IMR-90 (cell line): ENCODE data around the gene KRT77. TPM values are rescaled to one million over a fixed set of nuclear protein-coding genes. Genes with fewer than 3 reads are reported as not detected.

Experiments used
- ATAC-seq: fragments of 200-7000 bp; cut with Tn5 transposase; 2 replicates; pipeline ENCODE4 v1.9.1; 2020; ENCODE audit warnings: low read depth, mild to moderate bottlenecking, moderate library complexity
- BruUV-seq: library from RNA; stranded (reverse); fragments of 400-500 nt; replicated peaks from 2 replicates; lab custom pipeline; 2021; lab: Mats Ljungman, UMichigan
- CTCF ChIA-PET: fragments of 300-600 bp; formaldehyde crosslinking; extraction: SDS; loops from one replicate; lab custom pipeline; 2021; ENCODE audit warnings: antibody characterized with exemption; lab: Yijun Ruan, JAX
- POLR2A ChIA-PET: fragments of 300-600 bp; sonication (Branson Sonifier 250); formaldehyde crosslinking; loops from one replicate; lab custom pipeline; 2022; ENCODE audit warnings: antibody characterized with exemption; ENCODE audit not compliant: unreplicated experiment; lab: Charles Lee
- DNase-seq: peaks from one replicate; pipeline ENCODE4 v3.0.0; 2013
- H2AFZ ChIP-seq: replicated peaks from 2 replicates; pipeline ENCODE3; 2013; ENCODE audit warnings: low read length, mild to moderate bottlenecking; ENCODE audit not compliant: poor library complexity
- H2AK5ac ChIP-seq: 2 replicates; pipeline ENCODE4 v1.6.1; 2013; ENCODE audit warnings: low read depth, low read length, inconsistent platforms
- H2AK9ac ChIP-seq: replicated peaks from 2 replicates; pipeline ENCODE3; 2013; ENCODE audit warnings: mild to moderate bottlenecking, low read depth, low read length, moderate library complexity; ENCODE audit not compliant: poor library complexity
- H2BK120ac ChIP-seq: 2 replicates; pipeline ENCODE4 v1.6.1; 2013; ENCODE audit warnings: low read depth, low read length, inconsistent platforms
- H2BK15ac ChIP-seq: 3 replicates; pipeline ENCODE4 v1.6.1; 2013; ENCODE audit warnings: low read depth, low read length, inconsistent platforms
- H2BK20ac ChIP-seq: 2 replicates; pipeline ENCODE4 v1.6.1; 2013; ENCODE audit warnings: low read depth, mild to moderate bottlenecking, inconsistent platforms, low read length, moderate library complexity
- H2BK5ac ChIP-seq: 2 replicates; pipeline ENCODE4 v1.6.1; 2013; ENCODE audit warnings: mild to moderate bottlenecking, low read depth, low read length, inconsistent platforms; ENCODE audit not compliant: poor library complexity, severe bottlenecking
- H3K14ac ChIP-seq: replicated peaks from 2 replicates; pipeline ENCODE4 v1.6.1; 2013; ENCODE audit warnings: low read depth, low read length, inconsistent platforms
- H3K18ac ChIP-seq: 2 replicates; pipeline ENCODE4 v1.6.1; 2013; ENCODE audit warnings: low read depth, low read length, control low read depth
- H3K23ac ChIP-seq: 2 replicates; pipeline ENCODE4 v1.6.1; 2013; ENCODE audit warnings: low read depth, low read length, inconsistent platforms
- H3K27ac ChIP-seq: 2 replicates; pipeline ENCODE4 v1.5.1; 2013; ENCODE audit warnings: mild to moderate bottlenecking, control low read depth, low read length; ENCODE audit not compliant: insufficient read depth
- H3K27me3 ChIP-seq: 2 replicates; pipeline ENCODE4 v1.6.1; 2013; ENCODE audit warnings: low read length; ENCODE audit not compliant: control insufficient read depth, insufficient read depth
- H3K36me3 ChIP-seq: 2 replicates; pipeline ENCODE4 v1.6.1; 2013; ENCODE audit warnings: low read length, mixed read lengths; ENCODE audit not compliant: control insufficient read depth, insufficient read depth
- H3K4ac ChIP-seq: 2 replicates; pipeline ENCODE4 v1.6.1; 2013; ENCODE audit warnings: low read depth, low read length, inconsistent platforms
- H3K4me1 ChIP-seq: 2 replicates; pipeline ENCODE4 v1.6.1; 2013; ENCODE audit warnings: low read length, mixed read lengths; ENCODE audit not compliant: control insufficient read depth, insufficient read depth
- H3K4me2 ChIP-seq: 2 replicates; pipeline ENCODE4 v1.6.1; 2013; ENCODE audit warnings: low read depth, mild to moderate bottlenecking, control low read depth, low read length, moderate library complexity
- H3K4me3 ChIP-seq: 2 replicates; pipeline ENCODE4 v1.5.1; 2013; ENCODE audit warnings: low read depth, mild to moderate bottlenecking, control low read depth, low read length, moderate library complexity; ENCODE audit not compliant: insufficient read depth
- H3K56ac ChIP-seq: 2 replicates; pipeline ENCODE4 v1.6.1; 2013; ENCODE audit warnings: low read length, inconsistent platforms; ENCODE audit not compliant: insufficient read depth; ENCODE audit errors: extremely low read depth
- H3K79me1 ChIP-seq, 2 experiments: 2 replicates each; pipeline ENCODE4 v1.6.1; 2013; ENCODE audit warnings: low read length in 2 of 2, inconsistent platforms in 1 of 2, low read depth in 1 of 2
- H3K9ac ChIP-seq: 2 replicates; pipeline ENCODE4 v1.6.1; 2013; ENCODE audit warnings: low read depth, low read length, control low read depth
- H3K9me1 ChIP-seq: 2 replicates; pipeline ENCODE4 v1.6.1; 2013; ENCODE audit warnings: low read length, inconsistent platforms; ENCODE audit not compliant: insufficient read depth
- H3K9me3 ChIP-seq: 2 replicates; pipeline ENCODE4 v1.6.1; 2013; ENCODE audit warnings: low read length; ENCODE audit not compliant: control insufficient read depth, insufficient read depth
- H4K20me1 ChIP-seq: 2 replicates; pipeline ENCODE4 v1.6.1; 2013; ENCODE audit warnings: low read length, inconsistent platforms; ENCODE audit not compliant: insufficient read depth
- H4K5ac ChIP-seq: 2 replicates; pipeline ENCODE4 v1.6.1; 2013; ENCODE audit warnings: mild to moderate bottlenecking, low read depth, low read length, control low read depth
- H4K8ac ChIP-seq, 2 experiments: 2 replicates each; pipeline ENCODE4 v1.6.1; 2013; ENCODE audit warnings: low read depth in 2 of 2, low read length in 2 of 2, control low read depth in 1 of 2, inconsistent platforms in 1 of 2
- H4K91ac ChIP-seq: 2 replicates; pipeline ENCODE4 v1.6.1; 2013; ENCODE audit warnings: low read depth, low read length, inconsistent platforms; ENCODE audit not compliant: insufficient read depth
- CTCF ChIP-seq: conservative IDR thresholded peaks from 2 replicates; pipeline ENCODE4 v1.5.1; 2012; ENCODE audit warnings: mild to moderate bottlenecking, low read depth, low read length, improper control_type of control experiment
- ELK1 ChIP-seq: fragments of 150-350 bp; IDR thresholded peaks from 2 replicates; pipeline ENCODE4 v1.6.1; 2016; ENCODE audit warnings: low read depth, mild to moderate bottlenecking, low read length, moderate library complexity, borderline replicate concordance
- FOS ChIP-seq: fragments of 150-350 bp; IDR thresholded peaks from 2 replicates; pipeline ENCODE4 v1.6.1; 2016; ENCODE audit warnings: low read depth, low read length
- MAFK ChIP-seq: IDR thresholded peaks from 2 replicates; pipeline ENCODE4 v1.6.1; 2012; ENCODE audit warnings: low read depth, low read length, improper control_type of control experiment
- MAZ ChIP-seq: IDR thresholded peaks from 2 replicates; pipeline ENCODE4 v1.6.1; 2012; ENCODE audit warnings: low read depth, mild to moderate bottlenecking, low read length, improper control_type of control experiment, moderate library complexity, borderline replicate concordance
- NFE2L2 ChIP-seq: fragments of 150-350 bp; IDR thresholded peaks from 2 replicates; pipeline ENCODE4 v1.6.1; 2016; ENCODE audit warnings: low read depth, mild to moderate bottlenecking, low read length
- RAD21 ChIP-seq: IDR thresholded peaks from 2 replicates; pipeline ENCODE4 v1.6.1; 2012; ENCODE audit warnings: low read length, improper control_type of control experiment
- RCOR1 ChIP-seq: IDR thresholded peaks from 2 replicates; pipeline ENCODE4 v1.6.1; 2012; ENCODE audit warnings: mild to moderate bottlenecking, low read length, improper control_type of control experiment; ENCODE audit not compliant: insufficient replicate concordance
- RFX5 ChIP-seq: IDR thresholded peaks from 2 replicates; pipeline ENCODE4 v1.8.0; 2012; ENCODE audit warnings: low read depth, mild to moderate bottlenecking, low read length, moderate library complexity
- SMC3 ChIP-seq: fragments of 150-350 bp; IDR thresholded peaks from 2 replicates; pipeline ENCODE4 v1.6.1; 2016; ENCODE audit warnings: low read depth, mild to moderate bottlenecking, antibody characterized with exemption, low read length, moderate library complexity
- USF2 ChIP-seq: fragments of 150-350 bp; IDR thresholded peaks from 2 replicates; pipeline ENCODE4 v1.6.1; 2017; ENCODE audit warnings: mild to moderate bottlenecking, antibody characterized with exemption, low read length, low read depth
- WGBS, 2 experiments: methylation state at CpG; one replicate each; pipeline versions ENCODE4 v1.1.5 to v1.1.7; 2013; ENCODE audit warnings: missing lambda C conversion rate in 2 of 2; ENCODE audit not compliant: insufficient read length in 1 of 2; ENCODE audit errors: extremely low coverage in 2 of 2; 5-methylcytosine and 5-hydroxymethylcytosine counted together
- dilution Hi-C: fragments of 300-500 bp; cut with HindIII; formaldehyde crosslinking; loops from one replicate; pipeline ENCODE4 v1.14.3; 2018; ENCODE audit warnings: low sequenced_read_pairs; ENCODE audit not compliant: unreplicated experiment
- in situ Hi-C: fragments of 300-500 bp; cut with MboI; formaldehyde crosslinking; loops from 3 replicates; pipeline ENCODE4 v1.14.3; 2019; ENCODE audit warnings: low sequenced_read_pairs, inconsistent platforms, mixed read lengths
- intact Hi-C: fragments of 100-400 bp; cut with micrococcal nuclease; formaldehyde crosslinking; loops from 2 replicates; pipeline ENCODE4 v1.10.0; 2022
- polyA plus RNA-seq, 3 experiments: library from polyadenylated mRNA; depleted of rRNA; stranded (reverse); fragments of >200 nt; gene quantifications; 2 replicates each; pipeline ENCODE4 v1.2.3, GENCODE V29; 2012; ENCODE audit warnings: low replicate concordance in 1 of 3
- total RNA-seq: library from RNA; depleted of rRNA; stranded (reverse); fragments of >200 nt; gene quantifications from 2 replicates; pipeline ENCODE4 v1.2.3, GENCODE V29; 2012

Gene KRT77
- total and polyA plus RNA-seq, 2 of the 4 experiments (the other 2 are of a cell fraction), result not detected

- no peak for DNase-seq
- Histone ChIP-seq H4K5ac (no peak overlapping the region), H3K56ac (no peak overlapping the region), H4K20me1 (no peaks in the 10 kb centered on the region), H2AK5ac (no peak overlapping the region), H3K4ac (no peak overlapping the region), H3K36me3 (no peaks in the 10 kb centered on the region), H2AK9ac (peak overlapping the region; percentile 24), H2BK15ac (no peak overlapping the region), H3K18ac (no peak overlapping the region), H3K79me1 (no peaks in the 10 kb centered on the region), H3K9me1 (no peaks in the 10 kb centered on the region), H3K4me2 (no peak overlapping the region), H3K9ac (no peak overlapping the region), H2AFZ (no peak overlapping the region), H3K27me3 (peaks cover 20% of the 10 kb centered on the region), H3K4me3 (no peak overlapping the region), H3K14ac (no peak overlapping the region), H2BK20ac (no peak overlapping the region), H3K27ac (no peak overlapping the region), H3K9me3 (no peaks in the 10 kb centered on the region), H3K23ac (no peak overlapping the region), H2BK5ac (no peak overlapping the region), H3K4me1 (no peaks in the 10 kb centered on the region), H4K91ac (no peak overlapping the region), H4K8ac (no peak overlapping the region), H2BK120ac (no peak overlapping the region)
- WGBS, 2 experiments, result no CpG with 5 or more reads among the region's 4 CpGs
- ChIA-PET CTCF (no interaction called here), POLR2A (no interaction called here)
- no peak for ATAC-seq
- TF ChIP-seq RAD21 (no peak), CTCF (no peak), RFX5 (no peak), ELK1 (no peak), USF2 (no peak), NFE2L2 (no peak), MAFK (no peak), RCOR1 (no peak), MAZ (no peak), FOS (no peak), SMC3 (no peak)
- no TSS peak for BruUV-seq
- in situ Hi-C loops, result no loop called here
- dilution Hi-C loops, result no loop called here
- intact Hi-C loops, result no loop called here
Observed at GRCh38 chr12:52659951-52660350, 43.4 kb downstream of the KRT77 start.
